Trophoblast cell (in vitro differentiated cells and primary cell): ENCODE results near the gene SLC2A8.

Experiments used
- DNase-seq, 2 donors: peaks; one replicate each; pipeline ENCODE4 v3.0.0-alpha.2; 2016
- H2AFZ ChIP-seq: 2 replicates; pipeline ENCODE4 v1.6.1; 2013; ENCODE audit warnings: low read length, moderate library complexity, mild to moderate bottlenecking; ENCODE audit not compliant: insufficient read depth, poor library complexity
- H2AK5ac ChIP-seq: 2 replicates; pipeline ENCODE4 v1.6.1; 2013; ENCODE audit warnings: mild to moderate bottlenecking, low read length
- H2BK120ac ChIP-seq: 2 replicates; pipeline ENCODE4 v1.6.1; 2013; ENCODE audit warnings: low read length, mild to moderate bottlenecking, moderate library complexity; ENCODE audit not compliant: insufficient read depth, poor library complexity
- H2BK12ac ChIP-seq: 2 replicates; pipeline ENCODE4 v1.6.1; 2013; ENCODE audit warnings: mild to moderate bottlenecking, low read length, moderate library complexity
- H2BK5ac ChIP-seq: 2 replicates; pipeline ENCODE4 v1.6.1; 2013; ENCODE audit warnings: low read length, low read depth, moderate library complexity, mild to moderate bottlenecking; ENCODE audit not compliant: poor library complexity
- H3K14ac ChIP-seq: 2 replicates; pipeline ENCODE4 v1.6.1; 2013; ENCODE audit warnings: mild to moderate bottlenecking, low read length
- H3K18ac ChIP-seq: 2 replicates; pipeline ENCODE4 v1.6.1; 2013; ENCODE audit warnings: mild to moderate bottlenecking, low read length
- H3K23ac ChIP-seq: 2 replicates; pipeline ENCODE4 v1.6.1; 2013; ENCODE audit warnings: low read length
- H3K27ac ChIP-seq: 2 replicates; pipeline ENCODE4 v1.5.1; 2013; ENCODE audit warnings: low read depth, mild to moderate bottlenecking, inconsistent platforms, low read length, moderate library complexity
- H3K27me3 ChIP-seq: 2 replicates; pipeline ENCODE4 v1.6.1; 2013; ENCODE audit warnings: inconsistent platforms, mild to moderate bottlenecking, low read length, moderate library complexity; ENCODE audit not compliant: insufficient read depth
- H3K36me3 ChIP-seq, 2 experiments: 1 replicate in 1 of 2; 2 replicates in 1 of 2; pipeline ENCODE4 v1.6.1; 2013; ENCODE audit warnings: low read length in 2 of 2, mild to moderate bottlenecking in 2 of 2, moderate library complexity in 1 of 2; ENCODE audit not compliant: insufficient read depth in 2 of 2, control insufficient read depth in 1 of 2
- H3K4ac ChIP-seq: 2 replicates; pipeline ENCODE4 v1.6.1; 2013; ENCODE audit warnings: low read depth, mild to moderate bottlenecking, low read length, moderate library complexity
- H3K4me1 ChIP-seq, 2 experiments: 1 replicate in 1 of 2; 2 replicates in 1 of 2; pipeline ENCODE4 v1.6.1; 2013; ENCODE audit warnings: low read length in 2 of 2, mild to moderate bottlenecking in 2 of 2, moderate library complexity in 1 of 2; ENCODE audit not compliant: insufficient read depth in 2 of 2, control insufficient read depth in 1 of 2
- H3K4me2 ChIP-seq: 2 replicates; pipeline ENCODE4 v1.6.1; 2013; ENCODE audit warnings: inconsistent platforms, mild to moderate bottlenecking, low read length, moderate library complexity
- H3K4me3 ChIP-seq: 2 replicates; pipeline ENCODE4 v1.5.1; 2013; ENCODE audit warnings: mild to moderate bottlenecking, low read depth, low read length, inconsistent platforms
- H3K79me1 ChIP-seq: one replicate; pipeline ENCODE4 v1.6.1; 2013; ENCODE audit warnings: low read length
- H3K79me2 ChIP-seq: 2 replicates; pipeline ENCODE4 v1.6.1; 2013; ENCODE audit warnings: low read length, mild to moderate bottlenecking; ENCODE audit not compliant: control insufficient read depth, insufficient read depth, poor library complexity
- H3K9ac ChIP-seq: 2 replicates; pipeline ENCODE4 v1.6.1; 2013; ENCODE audit warnings: mild to moderate bottlenecking, low read length
- H3K9me3 ChIP-seq: 2 replicates; pipeline ENCODE4 v1.6.1; 2013; ENCODE audit warnings: low read depth, mild to moderate bottlenecking, control low read depth, inconsistent platforms, low read length; ENCODE audit not compliant: insufficient read depth
- H4K12ac ChIP-seq: 2 replicates; pipeline ENCODE4 v1.6.1; 2013; ENCODE audit warnings: low read depth, mild to moderate bottlenecking, low read length, moderate library complexity
- H4K8ac ChIP-seq: 2 replicates; pipeline ENCODE4 v1.6.1; 2013; ENCODE audit warnings: low read depth, mild to moderate bottlenecking, low read length, moderate library complexity
- H4K91ac ChIP-seq: one replicate; pipeline ENCODE4 v1.6.1; 2013; ENCODE audit warnings: low read depth, mild to moderate bottlenecking, low read length, moderate library complexity
- WGBS: extraction: QIAGEN DNeasy Blood & Tissue Kit; methylation state at CpG from one replicate; pipeline ENCODE4 v1.1.7; 2013; ENCODE audit warnings: missing lambda C conversion rate; ENCODE audit not compliant: insufficient read length, insufficient coverage; ENCODE audit errors: extremely low coverage; 5-methylcytosine and 5-hydroxymethylcytosine counted together

SLC2A8 gene

DNA sequence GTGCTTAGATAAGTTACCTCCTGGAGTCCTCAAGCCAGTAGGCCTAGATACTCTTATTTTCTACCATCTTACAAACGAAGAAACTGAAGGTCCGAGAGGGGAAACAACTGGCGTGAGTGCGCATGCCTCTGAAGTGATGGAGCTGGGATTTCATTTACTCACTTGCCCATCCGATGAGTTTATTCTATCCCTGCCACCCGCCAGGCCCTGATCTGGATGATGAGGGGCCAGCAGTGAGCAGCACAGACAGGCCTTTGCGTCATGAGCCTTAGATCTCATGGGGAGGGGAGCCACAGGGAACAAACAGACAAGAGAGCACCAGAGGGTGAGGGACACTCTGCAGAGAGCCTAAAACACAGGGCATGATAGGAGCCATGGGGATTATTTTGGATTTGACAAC is 34.1 kb upstream of the SLC2A8 start:
- no peak overlapping the region for H2BK120ac ChIP-seq
- H4K8ac ChIP-seq: no peak overlapping the region
- no CpG with 5 or more reads among the region's 7 CpGs for WGBS
- H3K18ac ChIP-seq: no peak overlapping the region
- no peak overlapping the region for H2AK5ac ChIP-seq
- H4K91ac ChIP-seq: no peak overlapping the region
- no peak for DNase-seq
- H3K4me3 ChIP-seq: no peak overlapping the region
- no peak overlapping the region for H2BK5ac ChIP-seq
- H3K9ac ChIP-seq: no peak overlapping the region
- H3K4me2 ChIP-seq: no peak overlapping the region
- H3K4ac ChIP-seq: no peak overlapping the region
- no peaks in the 10 kb centered on the region for H3K79me2 ChIP-seq
- no peak overlapping the region for H3K27ac ChIP-seq
- H3K9me3 ChIP-seq: no peaks in the 10 kb centered on the region
- no peak overlapping the region for H3K23ac ChIP-seq
- no peak overlapping the region for H2BK12ac ChIP-seq
- no peaks in the 10 kb centered on the region for H3K27me3 ChIP-seq
- no peaks in the 10 kb centered on the region for H3K36me3 ChIP-seq
- H2AFZ ChIP-seq: no peak overlapping the region
- H3K79me1 ChIP-seq: peaks cover 5% of the 10 kb centered on the region
- H3K14ac ChIP-seq: no peak overlapping the region
- H4K12ac ChIP-seq: no peak overlapping the region
- peaks cover 9 to 10% of the 10 kb centered on the region in 2 experiments for H3K4me1 ChIP-seq

DNA sequence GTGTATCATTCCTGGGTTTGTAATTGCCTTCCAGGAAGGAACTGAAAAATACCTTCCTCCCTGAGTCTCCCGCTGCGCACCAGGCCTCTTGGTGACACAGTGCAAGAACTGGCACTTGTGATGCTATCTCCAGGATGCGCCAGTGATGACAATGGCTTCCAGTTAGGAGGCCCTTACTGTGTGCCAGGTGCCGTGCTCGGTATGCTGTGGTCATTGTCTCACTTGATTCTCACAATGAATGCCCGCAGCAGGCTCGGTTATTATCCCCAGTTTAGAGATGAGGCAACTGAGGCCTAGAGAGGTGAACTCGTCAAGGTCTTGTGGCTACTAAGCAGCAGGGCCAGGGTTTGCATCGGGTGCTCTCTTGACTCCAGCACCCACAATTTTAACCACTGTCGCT is 31.5 kb upstream of the SLC2A8 start:
- Histone ChIP-seq H2AFZ (no peak overlapping the region), H3K18ac (no peak overlapping the region), H3K23ac (no peak overlapping the region), H3K4me2 (no peak overlapping the region), H3K9me3 (no peaks in the 10 kb centered on the region), H3K14ac (no peak overlapping the region), H3K36me3 (no peaks in the 10 kb centered on the region), H3K79me1 (peaks cover 3% of the 10 kb centered on the region), H4K91ac (no peak overlapping the region), H2AK5ac (no peak overlapping the region), H4K8ac (no peak overlapping the region), H4K12ac (no peak overlapping the region), H3K27ac (no peak overlapping the region), H2BK12ac (no peak overlapping the region), H3K27me3 (no peaks in the 10 kb centered on the region), H2BK120ac (no peak overlapping the region), H3K79me2 (no peaks in the 10 kb centered on the region), H2BK5ac (no peak overlapping the region), H3K4me1 (peaks cover 6 to 7% of the 10 kb centered on the region in 2 experiments), H3K4ac (no peak overlapping the region), H3K9ac (no peak overlapping the region), H3K4me3 (no peak overlapping the region)
- DNase-seq: no peak
- no CpG with 5 or more reads among the region's 10 CpGs for WGBS

DNA sequence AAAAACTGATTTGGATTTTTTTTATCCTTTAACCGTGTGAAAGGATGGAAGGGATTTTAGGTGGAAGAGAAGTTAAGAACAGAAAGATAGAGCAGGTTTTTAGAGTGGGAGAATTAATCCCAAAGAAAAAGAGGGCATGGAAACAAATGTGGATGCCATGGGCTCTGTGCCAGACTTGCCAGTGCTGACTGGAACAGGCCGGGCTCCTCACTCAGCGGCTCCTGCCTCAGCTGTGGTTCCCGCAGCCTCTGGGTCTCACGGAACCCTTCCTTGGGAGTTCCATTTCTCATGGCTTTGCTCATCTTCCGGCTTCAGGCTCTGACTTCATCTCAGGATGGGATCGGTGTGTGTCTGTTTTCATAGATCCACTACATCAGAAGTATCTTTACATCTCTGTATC is 30.4 kb upstream of the SLC2A8 start:
- Histone ChIP-seq H4K8ac (no peak overlapping the region), H3K9ac (no peak overlapping the region), H3K4ac (no peak overlapping the region), H3K27me3 (no peaks in the 10 kb centered on the region), H3K4me3 (no peak overlapping the region), H3K18ac (no peak overlapping the region), H2BK120ac (no peak overlapping the region), H3K79me2 (no peaks in the 10 kb centered on the region), H2BK12ac (no peak overlapping the region), H3K14ac (no peak overlapping the region), H3K27ac (no peak overlapping the region), H2BK5ac (no peak overlapping the region), H3K23ac (no peak overlapping the region), H3K36me3 (no peaks in the 10 kb centered on the region), H4K12ac (no peak overlapping the region), H3K4me1 (peaks cover 2% of the 10 kb centered on the region in 2 experiments), H3K79me1 (no peaks in the 10 kb centered on the region), H3K9me3 (no peaks in the 10 kb centered on the region), H2AK5ac (no peak overlapping the region), H3K4me2 (no peak overlapping the region), H2AFZ (no peak overlapping the region), H4K91ac (no peak overlapping the region)
- DNase-seq: no peak
- 100% methylated on average over 1 of the region's 7 CpGs for WGBS

DNA sequence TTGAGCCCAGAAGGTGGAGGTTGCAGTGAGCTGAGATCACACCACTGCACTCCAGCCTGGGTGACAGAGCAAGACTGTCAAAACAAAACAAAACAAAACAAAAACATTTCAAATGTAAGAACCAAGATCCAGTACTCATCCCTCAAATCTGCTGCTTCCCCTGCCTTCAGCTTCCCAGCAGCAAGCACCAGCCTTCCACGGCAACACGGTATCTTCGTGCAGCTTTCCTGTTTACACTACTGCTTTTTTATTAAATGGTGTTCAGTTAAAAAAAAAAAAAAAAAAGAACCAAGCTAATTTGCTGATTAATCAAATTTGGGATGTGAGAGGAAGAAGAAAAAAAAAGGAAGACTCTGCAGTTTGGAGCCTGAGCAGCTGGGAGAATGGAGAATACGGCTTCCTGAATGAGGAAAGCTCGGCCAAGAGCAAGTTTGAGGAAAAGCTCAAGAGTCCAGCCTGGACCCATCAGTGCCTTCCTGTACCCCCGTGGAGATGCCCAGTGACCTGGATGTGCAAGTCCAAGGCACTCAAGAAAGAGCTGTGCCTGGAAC is 28.0 kb upstream of the SLC2A8 start:
- Histone ChIP-seq H2AK5ac (no peak overlapping the region), H2BK120ac (no peak overlapping the region), H3K9me3 (no peaks in the 10 kb centered on the region), H2AFZ (no peak overlapping the region), H3K9ac (no peak overlapping the region), H3K79me2 (no peaks in the 10 kb centered on the region), H3K36me3 (no peaks in the 10 kb centered on the region), H3K27ac (no peak overlapping the region), H3K4ac (no peak overlapping the region), H2BK12ac (no peak overlapping the region), H3K23ac (no peak overlapping the region), H3K14ac (no peak overlapping the region), H3K27me3 (no peaks in the 10 kb centered on the region), H4K8ac (no peak overlapping the region), H4K91ac (no peak overlapping the region), H4K12ac (no peak overlapping the region), H3K79me1 (no peaks in the 10 kb centered on the region), H3K18ac (no peak overlapping the region), H3K4me3 (no peak overlapping the region), H3K4me1 (no peaks in the 10 kb centered on the region), H3K4me2 (no peak overlapping the region), H2BK5ac (no peak overlapping the region)
- no peak for DNase-seq
- no CpG with 5 or more reads among the region's 6 CpGs for WGBS
